Measurements from ENCODE around the gene UNC13C.

UNC13C gene

GRCh38 chr15:54026258-54026657 lies 48.0 kb downstream of the UNC13C start:
- no peak for DNase-seq (ENCODE audit: low spot score)

- DNase-seq (ENCODE audit: low spot score), result no peak
These were observed 48.6 kb downstream of the UNC13C start for GRCh38 chr15:54026891-54027290.

GRCh38 chr15:54029081-54029480 lies 50.8 kb downstream of the UNC13C start:
- DNase-seq (ENCODE audit: low spot score), result no peak

DNA sequence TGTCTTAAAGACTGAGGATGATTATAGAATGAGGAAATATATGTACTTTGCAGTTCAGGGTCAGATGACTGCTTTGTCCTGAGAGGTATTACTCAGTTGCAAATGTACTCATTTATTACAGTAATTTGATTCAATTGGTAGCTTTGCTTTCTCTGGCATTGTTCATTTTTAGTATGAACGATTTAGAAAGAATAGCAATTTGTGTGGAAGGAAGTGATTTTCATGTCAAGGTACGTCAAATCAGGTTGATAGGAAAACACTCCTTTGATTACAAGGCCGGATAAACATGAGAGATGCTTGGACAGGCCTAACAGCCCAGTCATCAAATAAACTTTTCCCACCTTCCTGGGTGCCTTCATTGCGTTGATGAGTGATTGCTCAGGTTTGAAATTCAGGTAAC lies 53.8 kb downstream of the UNC13C start:
- DNase-seq (ENCODE audit: low spot score), result no peak

DNA sequence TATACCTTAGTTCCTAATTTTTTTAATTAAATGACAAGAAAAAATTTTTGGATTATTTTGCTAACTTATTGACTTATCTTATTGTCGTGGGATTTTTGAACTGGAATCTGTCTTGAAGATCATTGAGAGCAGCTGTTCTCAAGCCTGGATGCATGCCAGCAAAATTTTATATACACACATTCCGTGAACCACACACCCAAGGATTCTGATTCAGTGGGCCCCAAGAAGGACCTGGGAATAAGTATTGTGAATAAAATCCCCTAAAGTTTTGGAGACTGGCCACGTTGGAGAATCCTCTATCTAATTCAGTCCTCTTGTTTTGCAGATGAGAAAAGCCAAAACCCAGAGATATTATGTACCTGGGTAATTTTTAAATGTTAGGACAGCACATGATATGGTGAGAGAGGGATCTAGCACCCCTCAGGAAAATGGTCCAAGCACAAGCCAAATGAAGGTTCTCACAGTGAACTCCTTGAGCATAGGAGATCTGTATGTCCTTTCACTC lies 55.2 kb downstream of the UNC13C start:
- DNase-seq (ENCODE audit: low spot score), result no peak

DNA sequence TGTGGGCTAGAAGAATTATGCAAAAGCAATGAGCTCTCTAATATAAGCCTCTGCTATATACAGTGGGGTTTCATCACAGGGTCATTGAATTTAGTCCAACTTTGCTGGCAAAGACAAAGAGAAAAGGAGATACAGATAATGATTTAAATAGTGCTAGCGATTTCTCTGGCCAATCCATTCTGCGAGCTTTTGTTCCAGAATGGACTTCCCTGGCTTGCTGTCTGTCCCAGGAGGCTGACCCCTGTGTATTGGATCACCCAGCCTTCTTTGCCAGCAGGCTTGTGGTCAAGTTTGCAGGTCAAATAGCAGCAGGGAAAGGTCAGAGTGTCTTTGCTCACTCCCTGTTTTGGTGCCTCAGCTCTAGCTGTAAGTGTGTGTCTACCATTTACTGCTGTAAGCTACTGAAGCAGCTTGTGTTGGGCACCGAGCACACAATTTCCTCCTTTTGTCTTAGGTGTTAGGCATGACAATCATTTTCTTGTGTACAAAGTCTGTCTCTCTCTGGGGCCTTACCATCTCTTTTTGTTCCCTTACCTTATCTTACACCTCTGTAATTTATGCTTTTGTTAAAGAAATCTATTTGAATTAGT lies 55.7 kb downstream of the UNC13C start:
- no peak for DNase-seq (ENCODE audit: low spot score)

DNA sequence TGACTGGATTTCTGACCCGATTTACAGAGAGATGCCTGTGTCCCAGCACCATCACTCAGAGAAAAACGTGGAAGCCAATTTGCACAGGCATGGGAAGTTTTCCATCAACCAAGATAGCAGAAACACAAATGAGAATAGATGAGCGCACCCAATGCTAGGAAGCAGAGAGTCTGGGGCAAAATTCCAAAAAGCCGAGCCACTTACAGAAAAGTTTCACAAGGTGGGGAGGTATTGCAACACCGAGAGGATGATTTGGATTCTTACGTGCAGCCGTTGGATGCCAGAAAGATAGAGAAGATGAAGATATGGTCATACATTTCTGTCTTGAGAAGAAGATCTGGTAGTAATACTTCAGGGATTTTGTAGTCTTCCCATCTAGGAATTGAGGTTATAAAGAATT lies 57.4 kb downstream of the UNC13C start:
- no peak for DNase-seq (ENCODE audit: low spot score)

DNA sequence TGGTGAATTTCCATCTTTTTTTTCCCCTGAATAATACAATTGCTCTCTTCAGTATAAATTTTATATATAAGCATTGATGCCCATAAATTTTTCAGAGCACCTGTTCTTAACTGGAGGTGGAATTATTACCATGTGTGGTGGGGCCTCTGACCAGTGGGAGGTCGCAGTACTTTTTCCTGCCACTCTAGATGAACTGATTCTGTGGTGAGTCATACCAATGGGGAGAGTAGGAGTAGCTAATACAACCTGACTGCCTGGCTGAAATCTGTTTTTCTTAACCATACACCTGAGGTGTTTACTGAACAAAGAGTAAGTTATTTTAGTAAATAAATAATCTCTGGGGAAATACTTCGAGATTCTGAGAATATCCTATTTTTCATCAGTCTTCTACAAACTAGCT lies 67.2 kb downstream of the UNC13C start:
- DNase-seq (ENCODE audit: low spot score), result no peak

GRCh38 chr15:54046093-54046492 lies 67.9 kb downstream of the UNC13C start:
- no peak for DNase-seq (ENCODE audit: low spot score)

GRCh38 chr15:54064365-54064764 lies 86.1 kb downstream of the UNC13C start:
- no peak for DNase-seq (ENCODE audit: low spot score)

DNA sequence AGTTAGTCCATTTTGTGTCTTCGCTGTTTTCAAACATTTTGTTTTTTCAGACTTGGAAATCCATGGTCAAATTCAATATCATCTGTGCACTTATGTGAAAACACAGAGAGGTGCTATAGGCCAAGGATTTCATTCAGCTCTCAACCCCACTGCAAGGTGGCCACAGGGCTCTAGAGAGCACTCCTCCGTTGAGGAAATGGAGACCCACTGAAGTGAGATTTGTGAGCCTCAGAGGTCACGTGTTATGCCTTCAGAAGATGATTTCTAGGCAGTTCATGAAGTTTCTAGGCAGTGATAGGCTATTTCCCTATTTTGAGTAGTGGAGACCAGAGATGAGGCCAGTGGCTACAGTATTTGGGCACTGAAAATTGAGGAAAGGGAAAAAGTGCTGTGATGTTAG lies 88.2 kb downstream of the UNC13C start:
- no peak for DNase-seq (ENCODE audit: low spot score)

- DNase-seq (ENCODE audit: low spot score), result no peak
These were observed 104.7 kb downstream of the UNC13C start for GRCh38 chr15:54082836-54083492.

DNA sequence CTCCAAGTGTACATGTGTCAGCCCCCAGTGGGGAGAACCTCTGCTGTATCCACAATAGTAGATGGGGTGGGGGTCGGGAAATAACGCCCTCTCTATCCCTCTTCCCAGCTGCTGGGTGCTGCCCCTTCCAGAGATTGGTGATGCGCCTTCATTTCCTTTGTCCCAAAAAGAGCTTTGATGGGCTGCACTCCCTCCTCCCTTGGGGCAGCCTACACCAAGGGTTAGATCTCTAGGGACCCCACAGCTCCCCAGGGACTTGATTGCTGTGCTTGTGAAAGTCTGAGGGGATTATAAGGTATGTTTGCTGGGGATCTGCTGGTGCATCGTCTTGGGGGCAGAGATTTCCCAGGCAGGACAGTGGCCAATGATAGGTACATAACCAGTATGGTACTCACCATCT lies 105.3 kb downstream of the UNC13C start:
- DNase-seq (ENCODE audit: low spot score), result no peak

DNA sequence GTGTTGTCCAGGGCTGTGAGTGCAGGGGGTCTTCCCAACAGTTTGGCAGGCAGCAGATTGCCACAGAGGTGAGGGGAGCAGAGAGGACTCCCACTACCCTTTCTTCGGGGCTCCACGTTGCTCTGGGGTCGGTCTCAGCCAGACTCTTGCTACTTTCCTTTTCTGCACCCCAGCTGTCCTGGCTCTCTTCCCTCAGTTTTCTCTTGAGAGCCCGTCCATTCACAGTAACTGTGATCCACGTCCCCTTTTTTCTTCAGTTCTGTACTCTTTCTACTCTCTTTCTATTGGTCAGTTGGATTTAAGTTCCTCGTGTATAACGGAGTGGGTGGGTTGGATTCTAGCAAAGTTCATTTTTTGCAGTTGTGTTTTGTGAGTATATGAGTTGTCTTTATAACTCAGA lies 105.8 kb downstream of the UNC13C start:
- no peak for DNase-seq (ENCODE audit: low spot score)

- DNase-seq (ENCODE audit: low spot score), result no peak
These were observed 110.6 kb downstream of the UNC13C start for GRCh38 chr15:54088837-54089236.

GRCh38 chr15:54089776-54090175 lies 111.5 kb downstream of the UNC13C start:
- DNase-seq (ENCODE audit: low spot score), result no peak

GRCh38 chr15:54091651-54092050 lies 113.4 kb downstream of the UNC13C start:
- no peak for DNase-seq (ENCODE audit: low spot score)

DNA sequence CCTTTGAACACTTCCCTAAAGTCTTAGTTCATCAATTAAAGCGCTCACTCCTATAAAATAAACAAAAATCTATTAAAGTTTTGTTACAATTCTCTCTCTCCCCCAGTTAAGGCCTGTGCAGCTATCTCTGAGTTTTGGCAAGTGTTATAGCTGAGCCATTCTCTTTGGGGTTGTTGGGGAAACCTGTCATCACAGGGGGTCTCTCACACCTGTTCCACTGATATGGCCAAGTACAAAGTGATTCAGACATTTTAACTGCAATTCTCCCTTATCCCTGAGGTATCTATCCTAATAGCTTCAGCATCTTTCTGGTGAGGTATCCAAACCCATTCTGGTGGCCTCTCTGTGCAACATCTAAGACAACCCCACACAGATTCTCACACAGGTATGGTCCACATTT lies 116.4 kb downstream of the UNC13C start:
- DNase-seq (ENCODE audit: low spot score), result no peak

DNA sequence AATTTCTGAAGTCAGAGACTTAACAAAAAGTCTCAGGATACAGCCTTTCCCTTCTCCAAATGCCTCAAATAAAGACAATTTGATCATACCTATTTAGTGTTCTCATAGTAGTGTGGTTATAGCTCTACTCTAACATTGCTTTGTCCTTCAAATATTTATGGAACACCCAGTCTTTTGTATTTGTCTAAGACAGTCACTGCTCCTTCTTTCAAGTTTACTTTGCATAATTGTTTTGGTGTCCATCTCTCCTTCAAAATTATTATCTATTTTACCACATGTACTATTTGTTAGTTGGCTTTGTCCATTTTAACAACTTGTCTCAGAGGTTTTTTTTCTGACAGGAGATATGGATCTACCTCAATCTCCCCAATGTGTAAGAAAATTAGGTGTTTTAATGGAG lies 118.8 kb downstream of the UNC13C start:
- DNase-seq (ENCODE audit: low spot score), result no peak

GRCh38 chr15:54099010-54099409 lies 120.8 kb downstream of the UNC13C start:
- no peak for DNase-seq (ENCODE audit: low spot score)

- DNase-seq (ENCODE audit: low spot score), result no peak
These were observed 123.5 kb downstream of the UNC13C start for GRCh38 chr15:54101664-54102270.

- DNase-seq (ENCODE audit: low spot score), result no peak
These were observed 124.5 kb downstream of the UNC13C start for GRCh38 chr15:54102704-54103103.

DNA sequence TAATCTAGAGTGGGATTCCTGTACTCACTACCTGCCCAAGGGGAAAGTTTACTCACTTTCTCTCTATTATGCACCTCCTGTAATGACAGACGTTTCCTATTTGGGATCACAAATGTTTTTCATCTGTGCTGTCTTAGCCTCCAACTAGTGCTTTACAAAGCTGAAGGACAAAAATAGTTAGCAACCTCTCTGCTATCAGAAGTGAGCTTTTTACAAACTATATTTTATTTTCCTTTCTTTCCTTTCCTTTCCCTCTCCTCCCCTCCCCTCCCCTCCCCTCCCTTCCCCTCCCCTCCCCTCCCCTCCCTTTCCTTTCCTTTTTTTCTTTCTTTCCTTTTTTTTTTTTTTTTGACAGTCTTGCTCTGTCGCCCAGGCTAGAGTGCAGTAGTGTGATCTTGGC lies 130.8 kb downstream of the UNC13C start:
- no peak for DNase-seq (ENCODE audit: low spot score)

DNA sequence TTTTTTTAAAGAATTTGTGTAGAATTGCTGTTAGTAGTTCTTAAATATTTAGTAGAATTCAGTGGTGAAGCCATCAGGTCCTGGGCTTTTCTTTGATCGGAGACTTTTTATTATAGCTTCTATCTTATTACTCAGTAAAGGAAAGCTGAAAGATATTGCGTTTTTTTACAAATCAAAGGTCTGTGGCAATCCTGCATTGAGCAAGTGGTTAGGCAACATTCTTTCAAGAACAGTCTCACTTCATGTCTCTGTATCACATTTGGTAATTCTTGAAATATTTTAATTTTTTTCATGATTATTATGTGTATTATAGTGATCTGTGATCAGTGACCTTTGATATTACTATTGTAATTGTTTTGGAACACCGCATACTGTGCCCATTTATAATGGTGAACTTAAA lies 140.8 kb downstream of the UNC13C start:
- DNase-seq (ENCODE audit: low spot score), result no peak
